ENCODE measurements around the gene USO1.

Gene USO1

GRCh38 chr4:75823812-75824211 is 99.4 kb downstream of the USO1 start:
- no peak for TF ChIP-seq CTCF (conservative IDR thresholded peaks at IDR 0.05)
- no peak for TF ChIP-seq ZFX (IDR thresholded peaks at IDR 0.05)
- no peak overlapping the region for H3K27ac ChIP-seq

GRCh38 chr4:75830906-75831305 is 106.5 kb downstream of the USO1 start:
- TF ChIP-seq ZFX (IDR thresholded peaks at IDR 0.05) (no peak), CTCF (conservative IDR thresholded peaks at IDR 0.05) (no peak)

GRCh38 chr4:75831856-75832405 is 107.6 kb downstream of the USO1 start:
- no peak overlapping the region for H3K27ac ChIP-seq
- TF ChIP-seq CTCF (conservative IDR thresholded peaks at IDR 0.05) (no peak), ZFX (IDR thresholded peaks at IDR 0.05) (no peak)

More at GRCh38 chr4:75830906-75831305, 106.5 kb downstream of the USO1 start:
- H3K27ac ChIP-seq: no peak overlapping the region

GRCh38 chr4:75834095-75834771 is 109.9 kb downstream of the USO1 start:
- TF ChIP-seq CTCF (conservative IDR thresholded peaks at IDR 0.05): no peak
- TF ChIP-seq ZFX (IDR thresholded peaks at IDR 0.05): no peak
- no peak overlapping the region for H3K27ac ChIP-seq

- TF ChIP-seq CTCF (conservative IDR thresholded peaks at IDR 0.05) (no peak), ZFX (IDR thresholded peaks at IDR 0.05) (no peak)
- no peak overlapping the region for H3K27ac ChIP-seq
Observed at GRCh38 chr4:75834772-75835154, 110.4 kb downstream of the USO1 start.

GRCh38 chr4:75841641-75842520 is 117.5 kb downstream of the USO1 start:
- no peak overlapping the region for H3K27ac ChIP-seq
- TF ChIP-seq CTCF (conservative IDR thresholded peaks at IDR 0.05) (no peak), ZFX (IDR thresholded peaks at IDR 0.05) (no peak)

- H3K27ac ChIP-seq: no peak overlapping the region
- TF ChIP-seq CTCF (conservative IDR thresholded peaks at IDR 0.05): no peak
- no peak for TF ChIP-seq ZFX (IDR thresholded peaks at IDR 0.05)
Observed at GRCh38 chr4:75843596-75843995, 119.2 kb downstream of the USO1 start.
